ENCODE results near the gene EXD3.
"Not testable (repeated sequence)": the region's sequence is repeated elsewhere in the genome, so short reads cannot be mapped to it uniquely, and the experiment has no call there.

Gene EXD3

DNA sequence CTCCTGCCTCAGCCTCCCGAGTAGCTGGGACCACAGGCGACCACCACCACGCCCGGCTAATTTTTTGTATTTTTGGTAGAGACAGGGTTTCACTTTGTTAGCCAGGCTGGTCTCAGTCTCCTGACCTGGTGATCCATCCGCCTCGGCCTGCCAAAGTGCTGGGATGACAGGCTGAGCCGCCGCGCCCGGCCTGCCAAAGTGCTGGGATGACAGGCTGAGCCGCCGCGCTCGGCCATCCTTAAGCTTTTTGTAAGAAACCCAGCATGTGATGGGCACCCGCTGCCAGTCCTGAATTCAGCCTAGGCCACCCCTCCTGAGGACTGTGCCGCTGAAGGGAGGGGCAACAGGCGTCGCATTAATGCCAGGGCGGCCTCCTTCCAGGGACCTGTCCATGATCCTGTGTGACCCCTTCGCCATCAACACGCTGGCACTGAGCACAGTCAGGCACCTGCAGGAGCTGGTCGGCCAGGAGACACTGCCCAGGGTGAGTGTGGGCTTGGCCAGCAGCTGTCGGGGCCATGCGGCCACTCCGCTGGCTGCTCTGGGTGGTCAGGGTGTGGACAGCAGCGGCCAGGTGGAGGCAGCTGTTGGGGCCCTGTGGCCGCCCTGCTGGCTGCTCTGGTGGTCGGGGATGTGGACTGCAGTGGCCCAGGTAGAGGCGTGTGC, 157.3 kb downstream of the EXD3 start:
- DNase-seq, result no peak

DNA sequence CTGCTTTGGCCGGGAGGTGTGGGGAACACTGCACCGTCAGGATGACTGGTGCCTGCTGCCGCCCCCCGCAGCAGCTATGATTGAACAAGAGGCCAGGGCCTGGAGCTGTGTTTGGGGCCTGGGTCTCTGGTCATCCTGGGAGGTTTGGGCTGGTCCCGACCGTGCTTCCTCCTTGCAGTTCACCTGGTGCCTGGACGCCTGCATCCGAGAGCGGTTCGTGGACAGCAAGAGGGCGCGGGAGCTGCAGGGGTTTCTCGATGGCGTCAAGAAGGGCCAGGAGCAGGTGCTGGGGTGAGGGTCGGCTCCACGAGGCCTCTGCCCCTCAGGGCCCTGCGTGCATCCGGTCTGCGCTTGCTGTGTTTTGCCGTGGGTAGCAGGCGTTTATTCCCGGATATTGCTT, 158.9 kb downstream of the EXD3 start:
- DNase-seq, result no peak

DNA sequence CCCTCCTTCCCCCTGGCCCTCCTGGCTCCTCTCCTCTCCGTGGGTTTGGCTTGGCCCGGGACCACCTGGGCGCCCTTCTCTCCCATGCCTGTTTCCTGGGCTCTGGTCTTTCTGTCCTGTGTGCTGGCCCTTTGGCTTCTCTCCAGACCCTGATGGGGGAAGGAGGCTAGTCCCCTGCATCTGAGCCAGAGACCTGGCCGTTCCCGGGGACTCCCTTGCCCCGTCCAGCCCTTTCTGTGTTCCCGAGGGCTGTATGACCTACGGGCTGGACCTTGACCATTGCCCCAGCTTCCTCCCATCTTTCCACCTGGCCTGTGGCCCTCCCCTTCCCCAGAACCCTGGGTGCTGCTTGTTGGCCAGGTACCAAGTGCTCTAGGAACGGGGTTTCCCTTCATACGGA, 159.5 kb downstream of the EXD3 start:
- DNase-seq, result no peak

DNA sequence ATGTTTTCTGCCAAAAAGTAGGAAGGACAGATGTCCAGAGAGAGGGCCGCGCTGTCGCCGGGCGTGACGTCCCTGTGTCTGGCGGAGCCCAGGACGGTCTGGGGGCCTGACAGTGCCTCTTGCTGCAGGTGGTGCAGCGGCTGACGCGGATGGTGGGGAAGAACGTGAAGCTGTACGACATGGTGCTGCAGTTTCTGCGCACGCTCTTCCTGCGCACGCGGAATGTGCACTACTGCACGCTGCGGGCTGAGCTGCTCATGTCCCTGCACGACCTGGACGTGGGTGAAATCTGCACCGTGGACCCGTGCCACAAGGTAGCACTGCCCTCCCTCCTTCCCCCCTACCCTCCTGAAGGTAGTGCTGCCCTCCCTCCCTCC, 160.1 kb downstream of the EXD3 start:
- DNase-seq, result no peak

DNA sequence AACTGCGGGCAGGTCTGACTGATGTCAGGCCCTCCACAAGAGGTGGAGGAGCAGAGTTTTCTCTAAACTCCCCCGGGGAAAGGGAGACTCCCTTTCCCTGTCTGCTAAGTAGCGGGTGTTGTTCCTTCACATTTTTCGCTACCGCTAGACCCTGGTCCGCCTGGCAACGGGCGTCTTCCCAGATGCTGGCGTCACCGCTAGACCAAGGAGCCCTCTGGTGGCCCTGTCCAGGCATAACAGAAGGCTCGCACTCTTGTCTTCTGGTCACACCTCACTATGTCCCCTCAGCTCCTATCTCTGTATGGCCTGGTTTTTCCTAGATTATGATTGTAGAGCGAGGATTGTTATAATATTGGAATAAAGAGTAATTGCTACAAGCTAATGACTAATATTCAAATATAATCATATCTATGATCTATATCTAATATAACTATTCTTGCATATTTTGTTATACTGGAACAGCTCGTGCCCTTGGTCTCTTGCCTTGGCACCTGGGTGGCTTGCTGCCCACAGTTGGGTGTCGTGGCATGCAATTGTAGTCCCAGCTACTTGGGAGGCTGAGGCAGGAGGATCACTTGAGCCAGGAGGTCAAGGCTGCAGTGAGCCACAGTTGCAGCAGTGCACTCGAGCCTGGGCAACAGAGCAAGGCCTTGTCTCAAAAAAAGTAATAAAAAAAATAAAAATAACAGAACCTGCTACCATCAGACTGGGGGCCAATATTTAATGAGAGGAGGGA, 160.6 kb downstream of the EXD3 start:
- not testable (repeated sequence) for DNase-seq
